Upper lobe of left lung (tissue), 6 donors: Measurements from ENCODE around the gene NEBL. TPM values are rescaled to one million over a fixed set of nuclear protein-coding genes. Genes with fewer than 3 reads are reported as not detected.

Experiments used
- ATAC-seq, 2 donors: fragments of 200-7000 bp; cut with Tn5 transposase; one replicate each; pipeline ENCODE4 v1.9.1; 2022; ENCODE audit warnings: mild to moderate bottlenecking in 2 of 2, moderate library complexity in 2 of 2; ENCODE audit not compliant: low FRiP score in 2 of 2
- DNase-seq, 2 donors: peaks; one replicate each; pipeline ENCODE4 v3.0.0-alpha.2; 2019 to 2020
- H3K27ac ChIP-seq, 4 donors: fragments of 200-600 bp; sonication (generic); one replicate each; pipeline ENCODE4 v1.5.1; 2016 to 2019
- H3K27me3 ChIP-seq, 4 donors: fragments of 200-600 bp; sonication (generic); one replicate each; pipeline ENCODE4 v1.5.1; 2017 to 2019
- H3K36me3 ChIP-seq, 4 donors: fragments of 200-600 bp; sonication (generic); one replicate each; pipeline ENCODE4 v1.5.1; 2016 to 2019
- H3K4me1 ChIP-seq, 4 donors: fragments of 200-600 bp; sonication (generic); one replicate each; pipeline ENCODE4 v1.5.1; 2018 to 2019
- H3K4me3 ChIP-seq, 4 donors: fragments of 200-600 bp; sonication (generic); one replicate each; pipeline ENCODE4 v1.5.1; 2017 to 2019; ENCODE audit warnings: mild to moderate bottlenecking in 2 of 4, moderate library complexity in 1 of 4
- H3K9me3 ChIP-seq, 4 donors: fragments of 200-600 bp; sonication (generic); one replicate each; pipeline ENCODE4 v1.5.1; 2018 to 2019
- CTCF ChIP-seq, 6 experiments: fragments of 450-650 bp in 4 of 6; fragments of 200-600 bp in 2 of 6; sonication (generic) in 2 of 6; IDR thresholded peaks; one replicate each; pipeline ENCODE4 v1.5.1; 2016 to 2019; ENCODE audit warnings: antibody characterized with exemption in 6 of 6
- EP300 ChIP-seq, 4 donors: sonication (generic); formaldehyde crosslinking; IDR thresholded peaks; one replicate each; pipeline ENCODE4 v1.5.1; 2017; ENCODE audit warnings: antibody characterized with exemption in 4 of 4, control low read depth in 2 of 4
- POLR2A ChIP-seq, 4 donors: fragments of 450-650 bp; IDR thresholded peaks; one replicate each; pipeline ENCODE4 v1.5.1; 2016 to 2017; ENCODE audit warnings: antibody characterized with exemption in 4 of 4, mild to moderate bottlenecking in 2 of 4
- POLR2AphosphoS5 ChIP-seq, 2 donors: sonication (generic); formaldehyde crosslinking; IDR thresholded peaks; one replicate each; pipeline ENCODE4 v1.5.1; 2017; ENCODE audit warnings: antibody characterized with exemption in 2 of 2
- WGBS, 2 donors: methylation state at CpG; one replicate each; pipeline ENCODE4 v1.1.5; 2017 to 2018; 5-methylcytosine and 5-hydroxymethylcytosine counted together
- total RNA-seq, 6 donors: library from RNA; depleted of rRNA in 4 of 6; stranded (reverse); fragments of >200 nt in 4 of 6; gene quantifications; one replicate each; pipeline versions ENCODE4 v1.1.0 to v1.2.1, GENCODE V29; 2016 to 2021
- donor health status: DM: no; HTN: no; CAD: no; lungs with moderate emphysema.
- donor health status: DM: no; HTN: yes; CAD: no; lungs with severe emphysema.

The NEBL gene
- total RNA-seq, 6 donors from 2014 or later = 61.2 to 274 (median 134) TPM

GRCh38 chr10:20839141-20839540, 58.0 kb downstream of the NEBL start:
- no peaks in the 10 kb centered on the region for H3K9me3 ChIP-seq
- TF ChIP-seq EP300 (IDR thresholded peaks at IDR 0.05) = no peak
- TF ChIP-seq POLR2A (IDR thresholded peaks at IDR 0.05) = no peak
- TF ChIP-seq POLR2AphosphoS5 (IDR thresholded peaks at IDR 0.05) = no peak
- TF ChIP-seq CTCF (IDR thresholded peaks at IDR 0.05) = no peak
- H3K4me1 ChIP-seq = no peaks in the 10 kb centered on the region
- DNase-seq (no peak), ATAC-seq (no peak)
- H3K36me3 ChIP-seq = peaks cover 0 to 15% (median 0%) of the 10 kb centered on the region in 4 donors
- no peaks in the 10 kb centered on the region for H3K27me3 ChIP-seq
- no peak overlapping the region for H3K4me3 ChIP-seq
- H3K27ac ChIP-seq = no peak overlapping the region
- 89 to 93% methylated on average over 4 of the region's 4 CpGs for WGBS, 2 donors

DNA sequence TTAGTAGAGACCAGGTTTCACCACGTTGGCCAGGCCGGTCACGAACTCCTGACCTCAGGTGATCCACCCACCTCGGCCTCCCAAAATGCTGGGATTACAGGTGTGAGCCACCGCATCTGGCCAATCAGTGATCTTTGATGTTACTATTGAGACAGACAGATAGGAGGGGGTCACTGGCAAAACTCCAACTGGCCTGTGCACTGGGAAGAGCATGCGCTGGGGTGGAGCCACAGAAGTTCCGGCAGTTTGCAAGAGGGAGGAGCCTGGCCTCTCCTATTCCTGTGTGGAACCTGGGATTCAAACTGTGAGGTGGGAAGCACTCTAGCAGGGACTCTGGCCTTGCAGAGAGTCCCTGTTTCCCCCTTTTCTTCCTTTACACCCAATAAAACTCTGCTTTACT, 60.7 kb downstream of the NEBL start:
- Histone ChIP-seq H3K9me3 (no peaks in the 10 kb centered on the region), H3K4me1 (no peaks in the 10 kb centered on the region), H3K27me3 (no peaks in the 10 kb centered on the region), H3K36me3 (peaks cover 0 to 15% (median 0%) of the 10 kb centered on the region in 4 donors), H3K4me3 (no peak overlapping the region), H3K27ac (no peak overlapping the region)
- TF ChIP-seq POLR2AphosphoS5 (IDR thresholded peaks at IDR 0.05) (no peak), POLR2A (IDR thresholded peaks at IDR 0.05) (no peak), EP300 (IDR thresholded peaks at IDR 0.05) (no peak), CTCF (IDR thresholded peaks at IDR 0.05) (no peak)
- DNase-seq = no peak
- ATAC-seq = no peak
- 94 to 96% methylated on average over 6 to 7 of the region's 7 CpGs for WGBS, 2 donors

DNA sequence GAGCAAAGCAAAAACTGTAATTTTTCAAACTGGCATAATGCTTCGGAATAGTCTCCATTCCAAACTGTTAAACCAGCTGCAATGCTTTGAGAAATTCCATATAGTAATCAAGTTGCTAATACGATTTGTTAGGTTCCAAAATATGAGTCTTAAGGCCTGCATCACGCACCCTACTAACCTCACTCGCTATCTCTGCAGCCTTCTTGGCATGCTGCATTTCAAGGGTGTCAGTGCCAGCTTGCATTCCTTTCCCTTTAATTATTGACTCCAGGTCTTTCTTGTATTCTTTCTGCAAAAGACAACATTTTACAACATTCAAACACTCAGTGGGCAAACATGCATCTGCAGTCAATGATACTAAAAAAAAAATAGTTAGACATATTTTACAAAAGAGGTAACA, 61.8 kb downstream of the NEBL start:
- Histone ChIP-seq H3K27me3 (no peaks in the 10 kb centered on the region), H3K9me3 (no peaks in the 10 kb centered on the region), H3K36me3 (peaks cover 0 to 17% (median 3%) of the 10 kb centered on the region in 4 donors), H3K4me1 (no peaks in the 10 kb centered on the region), H3K4me3 (no peak overlapping the region), H3K27ac (no peak overlapping the region)
- DNase-seq (no peak), ATAC-seq (no peak)
- TF ChIP-seq CTCF (IDR thresholded peaks at IDR 0.05) = no peak
- no peak for TF ChIP-seq EP300 (IDR thresholded peaks at IDR 0.05)
- TF ChIP-seq POLR2AphosphoS5 (IDR thresholded peaks at IDR 0.05) = no peak
- no peak for TF ChIP-seq POLR2A (IDR thresholded peaks at IDR 0.05)
- WGBS, 2 donors = 61 to 77% methylated on average over 4 of the region's 4 CpGs

GRCh38 chr10:20834825-20835224, 62.3 kb downstream of the NEBL start:
- no peak for ATAC-seq
- H3K4me1 ChIP-seq = no peaks in the 10 kb centered on the region
- WGBS, 2 donors = 44 to 52% methylated on average over 2 of the region's 2 CpGs

More at GRCh38 chr10:20834825-20835224, 62.3 kb downstream of the NEBL start:
- no peak for DNase-seq
- Histone ChIP-seq H3K4me3 (no peak overlapping the region), H3K27ac (no peak overlapping the region), H3K36me3 (peaks cover 0 to 16% (median 3%) of the 10 kb centered on the region in 4 donors), H3K27me3 (no peaks in the 10 kb centered on the region), H3K9me3 (no peaks in the 10 kb centered on the region)
- no peak for TF ChIP-seq POLR2AphosphoS5 (IDR thresholded peaks at IDR 0.05)
- TF ChIP-seq EP300 (IDR thresholded peaks at IDR 0.05) = no peak
- TF ChIP-seq POLR2A (IDR thresholded peaks at IDR 0.05) = no peak
- no peak for TF ChIP-seq CTCF (IDR thresholded peaks at IDR 0.05)
